Measurements from ENCODE around the gene KCND1.
"Not testable (repeated sequence)": the region's sequence is repeated elsewhere in the genome, so short reads cannot be mapped to it uniquely, and the experiment has no call there.

The KCND1 gene

GRCh38 chrX:48971249-48972219 lies at the start of gene KCND1:
Gene KCND1, minus strand, starts transcription at chrX:48971844. Its CDS starts 1,573 bp downstream, at chrX:48970271.
- DNase-seq (ENCODE audit: low read depth), result peak; percentile 24

GRCh38 chrX:49019599-49020249 lies 48.1 kb upstream of the KCND1 start:
- DNase-seq (ENCODE audit: low read depth), result no peak

GRCh38 chrX:49019050-49019449 lies 47.4 kb upstream of the KCND1 start:
- no peak for DNase-seq (ENCODE audit: low read depth)

GRCh38 chrX:49003696-49004095 lies 32.1 kb upstream of the KCND1 start:
- no peak for DNase-seq (ENCODE audit: low read depth)

GRCh38 chrX:49002091-49002935 lies 30.7 kb upstream of the KCND1 start, which contains the start of gene GRIPAP1:
Gene GRIPAP1, minus strand, starts transcription at chrX:49002264. Its CDS starts 35 bp downstream, at chrX:49002229.
- DNase-seq (ENCODE audit: low read depth), result peak; percentile 73

- peak; percentile 13 for DNase-seq (ENCODE audit: low read depth)
These were observed 30.0 kb upstream of the KCND1 start for GRCh38 chrX:49001521-49002090.

GRCh38 chrX:49000636-49001035 lies 29.0 kb upstream of the KCND1 start:
- no peak for DNase-seq (ENCODE audit: low read depth)

GRCh38 chrX:48999030-48999429 lies 27.4 kb upstream of the KCND1 start:
- no peak for DNase-seq (ENCODE audit: low read depth)

GRCh38 chrX:48998391-48998790 lies 26.7 kb upstream of the KCND1 start:
- no peak for DNase-seq (ENCODE audit: low read depth)

GRCh38 chrX:48997865-48998264 lies 26.2 kb upstream of the KCND1 start:
- no peak for DNase-seq (ENCODE audit: low read depth)

GRCh38 chrX:48997455-48997854 lies 25.8 kb upstream of the KCND1 start:
- DNase-seq (ENCODE audit: low read depth), result no peak

- no peak for DNase-seq (ENCODE audit: low read depth)
These were observed 25.3 kb upstream of the KCND1 start for GRCh38 chrX:48996969-48997368.

- no peak for DNase-seq (ENCODE audit: low read depth)
These were observed 20.7 kb upstream of the KCND1 start for GRCh38 chrX:48992341-48992740.

- no peak for DNase-seq (ENCODE audit: low read depth)
These were observed 17.8 kb upstream of the KCND1 start for GRCh38 chrX:48989483-48989882.

GRCh38 chrX:48983896-48984295 lies 12.3 kb upstream of the KCND1 start:
- no peak for DNase-seq (ENCODE audit: low read depth)

- no peak for DNase-seq (ENCODE audit: low read depth)
These were observed 11.4 kb upstream of the KCND1 start for GRCh38 chrX:48983081-48983480.

GRCh38 chrX:48981178-48981577 lies 9.5 kb upstream of the KCND1 start:
- no peak for DNase-seq (ENCODE audit: low read depth)

- DNase-seq (ENCODE audit: low read depth), result not testable (repeated sequence)
These were observed 8.7 kb upstream of the KCND1 start for GRCh38 chrX:48980341-48980740.

GRCh38 chrX:48978226-48978625 lies 6.6 kb upstream of the KCND1 start:
- DNase-seq (ENCODE audit: low read depth), result no peak

- no peak for DNase-seq (ENCODE audit: low read depth)
These were observed 4.4 kb upstream of the KCND1 start for GRCh38 chrX:48976086-48976485.

GRCh38 chrX:48975541-48975940 lies 3.9 kb upstream of the KCND1 start:
- no peak for DNase-seq (ENCODE audit: low read depth)

GRCh38 chrX:48975041-48975440 lies 3.4 kb upstream of the KCND1 start:
- DNase-seq (ENCODE audit: low read depth), result no peak
